Measurements from ENCODE around the gene HOXD4.

Gene HOXD4

GRCh38 chr2:176193048-176193447 is 41.7 kb downstream of the HOXD4 start:
- DNase-seq, result no peak

- no peak for DNase-seq
These were observed 48.6 kb downstream of the HOXD4 start for GRCh38 chr2:176199902-176200301.

GRCh38 chr2:176200971-176201370 is 49.6 kb downstream of the HOXD4 start:
- DNase-seq, result no peak

GRCh38 chr2:176202491-176202890 is 51.1 kb downstream of the HOXD4 start:
- no peak for DNase-seq
